ENCODE results near the gene ASPDH. TPM values are rescaled to one million over a fixed set of nuclear protein-coding genes. Genes with fewer than 3 reads are reported as not detected.

ASPDH gene
- total and polyA plus RNA-seq, 2 of the 13 experiments (the other 11 are each of a cell fraction or from before 2014, with no cell fraction given) = 2.2 to 3.3 TPM

DNA sequence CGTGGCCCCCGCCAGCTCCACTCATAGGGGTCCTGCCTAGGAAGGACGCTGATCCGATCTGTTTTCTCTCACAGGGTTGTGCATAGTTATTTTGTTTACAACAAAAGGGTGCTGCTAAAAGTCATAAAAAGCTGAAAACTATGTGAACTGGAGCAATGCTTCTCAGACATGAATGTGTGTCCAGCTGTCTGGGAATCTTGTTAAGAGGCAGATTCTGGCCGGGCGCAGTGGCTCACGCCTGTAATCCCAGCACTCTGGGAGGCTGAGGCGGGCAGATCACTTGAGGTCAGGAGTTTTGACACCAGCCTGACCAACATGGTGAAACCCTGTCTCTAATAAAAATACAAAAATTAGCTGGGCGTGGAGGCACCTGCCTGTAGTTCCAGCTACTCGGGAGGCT, 45.9 kb upstream of the ASPDH start:
- H2AFZ ChIP-seq (ENCODE audit: low read length) = no peak overlapping the region
- POLR2A ChIA-PET = no interaction called here
- H3K79me2 ChIP-seq (ENCODE audit: insufficient read depth, low read length) = no peaks in the 10 kb centered on the region
- in situ Hi-C loops (cut with HindIII; ENCODE audit: extremely low pct_ligation_motif_present, low pct_unique_long_range_greater_than_20kb) (no loop called here), intact Hi-C loops (cut with micrococcal nuclease; ENCODE audit: unreplicated experiment) (loop anchor here (10.0 kb wide), 1 partner anchor 1735 kb away; the partner anchor contains the start of gene ZNF480)
- no TSS peak for BruUV-seq (replicated peaks)
- FAIRE-seq (no peak), ATAC-seq (no peak), DNase-seq (ENCODE audit: low spot score) (no peak)
- peaks cover 4 to 31% of the 10 kb centered on the region in 2 experiments; a peak in 4 of 5 replicates for H3K27me3 ChIP-seq (ENCODE audit: control insufficient read depth in 1 of 2, insufficient read depth in 2 of 2, low read length in 2 of 2)
- TF ChIP-seq MAZ (IDR thresholded peaks at IDR 0.05; ENCODE audit: borderline replicate concordance, low read depth, low read length) = no peak
- no peak for TF ChIP-seq MAZ (CRISPR knock-in tag; IDR thresholded peaks at IDR 0.05; ENCODE audit: low read depth)
- TF ChIP-seq, protein P1, sequence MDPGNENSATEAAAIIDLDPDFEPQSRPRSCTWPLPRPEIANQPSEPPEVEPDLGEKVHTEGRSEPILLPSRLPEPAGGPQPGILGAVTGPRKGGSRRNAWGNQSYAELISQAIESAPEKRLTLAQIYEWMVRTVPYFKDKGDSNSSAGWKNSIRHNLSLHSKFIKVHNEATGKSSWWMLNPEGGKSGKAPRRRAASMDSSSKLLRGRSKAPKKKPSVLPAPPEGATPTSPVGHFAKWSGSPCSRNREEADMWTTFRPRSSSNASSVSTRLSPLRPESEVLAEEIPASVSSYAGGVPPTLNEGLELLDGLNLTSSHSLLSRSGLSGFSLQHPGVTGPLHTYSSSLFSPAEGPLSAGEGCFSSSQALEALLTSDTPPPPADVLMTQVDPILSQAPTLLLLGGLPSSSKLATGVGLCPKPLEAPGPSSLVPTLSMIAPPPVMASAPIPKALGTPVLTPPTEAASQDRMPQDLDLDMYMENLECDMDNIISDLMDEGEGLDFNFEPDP (CRISPR knock-in tag; conservative IDR thresholded peaks at IDR 0.05) = no peak
- TF ChIP-seq, protein P2, sequence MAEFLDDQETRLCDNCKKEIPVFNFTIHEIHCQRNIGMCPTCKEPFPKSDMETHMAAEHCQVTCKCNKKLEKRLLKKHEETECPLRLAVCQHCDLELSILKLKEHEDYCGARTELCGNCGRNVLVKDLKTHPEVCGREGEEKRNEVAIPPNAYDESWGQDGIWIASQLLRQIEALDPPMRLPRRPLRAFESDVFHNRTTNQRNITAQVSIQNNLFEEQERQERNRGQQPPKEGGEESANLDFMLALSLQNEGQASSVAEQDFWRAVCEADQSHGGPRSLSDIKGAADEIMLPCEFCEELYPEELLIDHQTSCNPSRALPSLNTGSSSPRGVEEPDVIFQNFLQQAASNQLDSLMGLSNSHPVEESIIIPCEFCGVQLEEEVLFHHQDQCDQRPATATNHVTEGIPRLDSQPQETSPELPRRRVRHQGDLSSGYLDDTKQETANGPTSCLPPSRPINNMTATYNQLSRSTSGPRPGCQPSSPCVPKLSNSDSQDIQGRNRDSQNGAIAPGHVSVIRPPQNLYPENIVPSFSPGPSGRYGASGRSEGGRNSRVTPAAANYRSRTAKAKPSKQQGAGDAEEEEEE (CRISPR knock-in tag; IDR thresholded peaks at IDR 0.05; ENCODE audit: borderline replicate concordance) = no peak
- no peak for TF ChIP-seq HMGA1 (CRISPR knock-in tag; conservative IDR thresholded peaks at IDR 0.05)
- no peak for TF ChIP-seq ZNF274 (CRISPR knock-in tag; IDR thresholded peaks at IDR 0.05)
- TF ChIP-seq ZNF562 (CRISPR knock-in tag; IDR thresholded peaks at IDR 0.05; ENCODE audit: borderline replicate concordance) = no peak
- TF ChIP-seq ZFP90 (CRISPR knock-in tag; IDR thresholded peaks at IDR 0.05; ENCODE audit: borderline replicate concordance) = no peak
- TF ChIP-seq ZSCAN30 (CRISPR knock-in tag; IDR thresholded peaks at IDR 0.05) = no peak
- no peak for TF ChIP-seq ZNF678 (CRISPR knock-in tag; IDR thresholded peaks at IDR 0.05)
- no peaks in the 10 kb centered on the region for H4K20me1 ChIP-seq (ENCODE audit: insufficient read depth, low read length)
- H3K4me2 ChIP-seq (ENCODE audit: low read depth, low read length) = no peak overlapping the region
- H3K4me1 ChIP-seq (ENCODE audit: insufficient read depth, low read length) = peaks cover 13% of the 10 kb centered on the region
- H3K9me3 ChIP-seq (ENCODE audit: low read length) = no peaks in the 10 kb centered on the region
- CTCF ChIA-PET (ENCODE audit: low intra/inter-chr PET ratio, low total read pairs) = interaction anchor here (1.4 kb wide), 1 partner anchor 22 kb away, joined by 4 read pairs; no protein-coding TSS in a partner anchor
- no peak overlapping the region for H3K9ac ChIP-seq (ENCODE audit: insufficient read depth, low read depth, low read length)
- no peaks in the 10 kb centered on the region for H3K36me3 ChIP-seq (replicated peaks in 1 of 2; ENCODE audit: control insufficient read depth in 1 of 2, insufficient read depth in 2 of 2, low read length in 2 of 2)
- no peak overlapping the region for H3K27ac ChIP-seq (ENCODE audit: extremely low read length, insufficient read depth, low read length)
- no peak overlapping the region for H3K4me3 ChIP-seq (replicated peaks in 1 of 3; ENCODE audit: insufficient read depth in 1 of 3, low read depth in 2 of 3, low read length in 3 of 3)
- 39% methylated on average over 10 of the region's 10 CpGs for WGBS (ENCODE audit: low lambda C conversion rate)
